GM10847 (cell line): ENCODE measurements around the gene ACIN1.

Experiments
- POLR2A ChIP-seq: IDR thresholded peaks from 2 replicates; pipeline ENCODE4 v1.6.1; 2011; ENCODE audit not compliant: insufficient read length; ENCODE audit errors: extremely low read depth

ACIN1 gene

DNA sequence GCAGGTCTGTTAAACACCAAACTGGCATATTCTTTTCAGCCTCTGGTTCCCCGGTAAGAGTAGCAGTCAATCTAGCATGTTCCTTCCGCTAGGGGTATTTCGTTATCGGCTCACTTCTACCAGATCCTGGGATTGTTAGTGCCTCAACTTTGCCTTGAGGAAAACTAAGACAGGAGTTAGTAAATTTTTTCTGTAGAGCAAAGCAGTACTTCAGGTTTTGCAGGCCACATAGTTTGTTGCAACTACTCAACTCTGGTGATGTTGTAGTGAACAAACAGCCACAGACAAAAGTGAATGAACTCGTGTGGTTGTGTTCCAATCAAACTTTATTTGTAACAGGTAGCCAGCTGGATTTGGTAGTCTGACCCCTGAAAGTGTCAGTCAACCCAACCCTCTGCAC lies 31.3 kb downstream of the ACIN1 start:
- no peak for TF ChIP-seq POLR2A

DNA sequence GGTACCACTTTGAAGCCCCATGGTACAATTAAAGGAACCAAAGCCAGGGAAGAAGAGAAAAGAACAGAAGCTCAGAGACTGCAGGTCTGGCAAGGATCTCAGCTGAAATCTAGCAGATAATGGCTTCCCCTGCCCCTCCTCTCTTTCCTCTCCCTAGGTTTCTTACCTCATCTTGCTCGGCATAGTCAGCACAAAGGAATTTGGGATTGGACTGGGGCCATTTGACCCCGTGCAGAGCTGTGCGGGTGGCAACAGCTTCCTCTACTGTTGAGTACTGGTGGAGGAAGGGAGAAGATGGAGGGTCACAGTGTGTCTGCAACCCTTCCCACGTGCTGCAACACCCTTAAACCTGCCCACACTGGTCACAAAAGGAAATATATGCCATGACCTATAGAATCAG lies 32.9 kb downstream of the ACIN1 start:
- TF ChIP-seq POLR2A, result no peak

DNA sequence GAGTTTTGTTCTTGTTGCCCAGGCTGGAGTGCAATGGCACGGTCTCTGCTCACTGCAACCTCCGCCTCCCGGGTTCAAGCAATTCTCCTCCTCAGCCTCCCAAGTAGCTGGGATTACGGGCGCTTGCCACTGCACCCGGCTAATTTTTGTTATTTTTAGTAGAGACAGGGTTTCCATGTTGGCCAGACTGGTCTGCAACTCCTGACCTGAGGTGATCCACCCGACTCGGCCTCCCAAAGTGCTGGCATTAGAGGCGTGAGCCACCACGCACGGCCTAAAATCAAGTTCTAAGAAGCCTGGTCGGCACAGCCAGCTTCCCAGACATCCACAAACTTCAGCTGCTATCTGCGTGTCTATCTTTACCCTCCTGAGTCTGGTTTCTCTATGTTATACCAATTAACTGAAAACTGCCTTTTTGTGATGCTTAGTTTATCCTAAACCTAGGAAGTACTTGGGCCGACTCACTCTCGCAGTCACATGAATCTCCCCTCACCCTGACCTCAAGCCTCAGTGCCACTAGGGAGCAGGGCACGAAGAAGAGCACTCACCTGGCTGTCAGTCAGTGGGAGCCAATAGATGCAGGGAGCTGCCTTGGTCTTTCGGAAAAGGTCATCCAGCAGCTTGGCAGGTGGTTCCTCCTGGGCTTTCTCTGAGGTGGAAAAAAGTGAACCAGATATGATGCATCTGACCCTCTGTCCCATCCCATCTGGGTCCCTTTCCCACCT lies 34.2 kb downstream of the ACIN1 start:
- no peak for TF ChIP-seq POLR2A

DNA sequence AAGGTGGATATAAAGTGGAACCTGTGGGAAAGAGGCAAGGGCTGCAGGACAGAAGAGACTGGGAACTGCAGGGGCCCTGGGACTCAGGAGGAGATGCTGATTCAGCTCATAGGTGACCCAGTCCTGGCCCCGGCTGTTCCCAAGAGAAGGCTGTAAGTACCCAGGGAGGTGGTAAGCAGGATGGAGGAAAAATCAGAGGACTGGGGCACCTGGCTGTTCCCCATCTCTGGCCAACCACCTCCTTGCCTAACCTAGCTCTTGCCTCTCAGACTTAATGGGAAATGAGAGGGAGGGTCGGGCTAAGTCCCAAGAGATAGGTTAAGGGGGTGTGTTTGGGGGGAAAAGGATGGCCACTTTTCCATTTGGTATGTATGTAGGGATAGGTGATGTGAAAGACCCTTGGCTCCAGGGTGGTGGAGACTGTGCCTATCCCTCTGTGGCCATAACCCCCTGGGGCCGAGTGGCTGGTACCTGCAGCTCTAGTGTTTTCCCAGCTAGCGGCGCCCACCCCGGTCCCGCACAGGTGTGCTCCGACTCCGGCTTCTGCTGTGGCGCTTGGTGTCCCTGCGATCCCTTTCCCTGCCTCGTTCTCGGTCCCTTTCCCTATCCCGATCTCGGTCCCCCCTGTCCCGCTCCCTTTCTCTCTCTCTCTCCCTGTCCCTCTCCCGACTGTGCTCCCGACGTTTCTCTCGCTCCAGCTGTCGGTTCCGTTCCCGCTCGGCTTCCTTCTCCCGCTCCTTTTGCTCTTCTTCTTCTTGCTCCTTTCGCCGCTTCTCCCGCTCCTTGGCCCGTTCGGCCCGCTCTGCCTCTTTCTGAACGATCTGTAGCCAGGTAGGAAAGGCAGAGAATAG lies 36.1 kb downstream of the ACIN1 start:
- no peak for TF ChIP-seq POLR2A

DNA sequence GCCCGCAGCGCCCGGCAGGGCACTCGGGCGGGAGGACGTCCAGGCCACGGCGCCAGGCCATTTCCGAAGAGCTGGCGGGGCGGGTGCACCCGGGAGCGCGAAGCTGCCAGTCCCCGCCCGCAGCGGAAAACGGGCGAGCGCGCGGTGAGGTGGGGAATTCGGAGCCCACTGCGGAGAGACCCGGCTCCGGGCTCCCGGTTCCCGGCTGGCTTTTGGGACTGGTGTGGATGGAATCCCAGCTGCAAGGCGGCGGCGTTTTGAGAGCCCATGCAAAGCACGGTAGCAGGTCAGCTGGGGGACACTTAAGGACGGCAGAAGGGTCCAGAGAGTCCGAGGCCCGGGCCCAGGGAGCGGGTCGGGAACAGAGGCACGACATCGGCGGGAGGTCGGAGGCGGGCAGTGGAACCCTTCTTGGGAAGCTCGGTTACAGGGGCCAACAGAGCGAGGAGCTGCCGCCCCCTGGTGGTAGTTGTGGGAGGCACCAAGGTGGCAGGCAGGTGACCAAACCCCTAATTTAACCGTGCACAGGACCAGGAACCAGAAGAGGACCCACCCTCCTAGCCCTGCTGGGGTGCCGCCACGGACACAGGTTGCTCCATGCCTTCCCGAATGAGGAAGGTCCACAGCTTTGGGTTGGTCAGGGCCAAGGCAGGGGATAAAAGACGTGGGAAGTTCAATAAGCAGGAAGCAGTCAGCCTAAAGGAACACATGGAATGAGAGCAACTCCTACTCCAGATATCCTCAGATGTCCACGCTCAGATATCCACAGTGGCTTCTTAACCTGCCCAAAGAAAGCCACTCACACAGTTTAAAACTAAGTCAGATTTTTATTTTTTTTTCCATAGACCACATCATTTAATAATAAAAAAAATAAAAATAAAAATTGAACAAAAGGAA lies 36.9 kb downstream of the ACIN1 start:
- TF ChIP-seq POLR2A, result no peak

DNA sequence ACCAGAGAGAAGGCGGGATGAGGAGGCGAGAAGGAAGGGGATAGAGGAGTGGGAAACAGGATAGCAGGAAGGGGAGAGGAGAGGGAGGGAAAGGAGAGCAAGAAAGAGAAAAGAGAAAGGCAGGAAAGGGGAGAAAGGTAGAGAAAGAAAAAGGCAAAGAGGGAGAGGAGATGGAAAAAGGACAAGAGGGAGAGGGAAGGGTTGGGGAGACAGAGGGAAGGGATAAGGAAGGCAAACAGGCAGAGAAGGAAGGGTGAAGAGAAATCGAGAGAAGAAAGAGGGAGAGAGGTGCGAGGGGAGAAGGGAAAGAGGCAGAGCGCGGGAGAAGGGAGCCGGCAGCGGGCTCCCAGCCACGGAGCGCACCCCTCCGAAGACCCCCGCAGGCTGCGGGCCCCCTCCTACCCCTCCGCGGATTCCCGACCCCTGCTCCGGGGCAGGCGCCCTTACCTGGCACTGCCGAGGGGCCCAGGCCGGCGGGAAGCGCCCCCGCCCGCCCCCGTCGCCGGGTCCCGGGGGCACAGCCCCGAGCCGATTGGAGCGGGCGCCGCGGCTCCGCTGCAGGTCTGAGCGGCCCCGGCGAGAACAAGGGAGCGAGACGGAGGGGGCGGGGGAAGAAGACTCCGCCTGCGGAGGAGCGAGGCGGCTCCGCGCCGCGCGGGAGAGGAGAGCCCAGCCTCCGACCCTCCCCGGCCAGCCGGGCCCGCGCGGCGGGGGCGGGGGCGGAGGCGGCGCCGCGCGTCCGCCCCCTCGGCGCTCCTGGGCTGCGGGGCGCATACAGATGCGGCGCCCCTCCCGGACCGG lies 37.8 kb downstream of the ACIN1 start, which contains the start of gene CDH24:
CDH24 (minus strand) TSS at position 565 of the 801 bp plus-strand sequence. CDS start 1,787 bp downstream, outside the sequence.
- TF ChIP-seq POLR2A, result no peak

DNA sequence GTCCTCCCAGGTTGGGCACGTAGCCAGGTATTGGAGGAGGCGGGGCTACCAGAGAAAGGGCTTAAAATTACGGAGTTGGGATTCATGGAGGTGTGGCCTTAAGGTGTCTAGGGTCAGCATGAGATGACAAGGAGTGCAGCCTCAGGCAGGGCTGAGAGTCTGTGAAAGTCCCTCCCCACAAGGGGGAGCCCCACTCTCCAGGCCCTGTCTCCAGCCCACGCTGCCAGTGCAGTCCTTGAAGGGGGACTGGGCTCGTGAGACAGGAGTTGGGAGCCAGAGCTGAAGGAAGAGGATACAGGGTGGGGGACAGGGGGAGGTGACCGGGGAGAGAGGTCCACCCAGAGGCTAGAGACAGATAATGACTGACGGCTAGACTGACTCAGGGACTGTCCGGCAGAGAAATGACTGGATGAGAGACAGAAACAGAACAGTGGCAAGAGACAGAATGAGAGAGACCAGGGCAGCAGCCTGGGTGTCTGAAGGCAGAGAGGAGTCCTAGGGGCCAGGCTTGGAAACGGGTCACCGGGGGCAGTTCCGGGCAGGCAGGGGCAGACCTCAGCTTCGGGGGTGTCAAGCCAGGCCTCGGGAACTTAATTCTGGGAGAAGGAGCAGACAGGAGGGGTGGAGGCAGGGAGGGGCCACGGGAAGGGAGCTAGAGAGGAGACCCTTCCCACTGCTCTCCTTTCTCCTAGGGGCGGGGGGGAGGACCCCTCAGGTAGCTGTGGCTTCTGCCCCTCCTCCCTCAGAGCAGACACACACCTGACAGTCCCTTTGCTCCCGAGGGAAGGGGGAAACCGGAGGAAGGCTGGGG lies 38.6 kb downstream of the ACIN1 start:
- TF ChIP-seq POLR2A, result no peak

DNA sequence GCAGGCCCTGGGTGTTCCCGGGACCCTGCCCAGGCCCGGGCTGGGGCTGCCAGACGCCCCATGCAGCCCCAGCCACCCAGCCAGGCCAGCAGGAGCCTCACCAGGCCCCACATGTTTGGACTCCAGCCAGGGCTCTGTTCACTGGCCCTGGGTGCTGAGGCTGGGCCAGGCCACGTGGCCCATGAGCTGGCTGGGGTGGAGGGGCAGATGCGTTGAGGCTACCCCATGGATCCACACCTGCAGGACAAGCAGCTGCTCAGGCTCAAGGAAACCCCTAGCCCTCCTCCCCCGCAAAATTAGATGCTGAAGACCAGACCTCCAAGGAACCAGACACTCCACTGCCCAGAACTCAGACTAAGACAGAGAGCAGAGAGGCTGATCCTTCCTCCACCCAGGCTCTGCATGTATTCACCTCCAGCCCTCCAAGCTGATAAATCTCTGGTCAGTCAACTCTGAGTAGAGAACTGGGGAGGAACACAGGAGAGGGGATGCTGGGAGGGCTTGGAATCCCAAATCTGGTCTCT lies 39.3 kb downstream of the ACIN1 start:
- no peak for TF ChIP-seq POLR2A

DNA sequence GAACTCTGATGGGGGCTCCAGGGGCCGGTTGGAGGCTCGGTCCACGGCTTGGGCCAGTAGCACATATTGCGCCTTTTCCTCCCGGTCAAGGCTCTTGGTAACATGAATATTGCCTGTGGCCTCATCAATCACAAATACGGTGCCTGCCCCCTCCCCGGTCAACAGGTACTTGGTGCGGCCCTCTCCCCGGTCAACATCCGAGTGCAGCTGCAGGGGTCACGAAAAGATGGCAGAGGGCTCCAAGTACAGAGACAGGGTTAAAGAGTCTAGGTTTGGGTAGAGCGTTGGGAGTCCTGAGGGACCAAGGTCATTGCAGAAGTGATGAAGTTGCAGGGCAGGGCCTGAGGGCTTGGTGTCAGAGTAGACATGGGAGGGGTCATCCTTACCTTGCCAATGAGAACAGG lies 39.8 kb downstream of the ACIN1 start:
- TF ChIP-seq POLR2A, result no peak

DNA sequence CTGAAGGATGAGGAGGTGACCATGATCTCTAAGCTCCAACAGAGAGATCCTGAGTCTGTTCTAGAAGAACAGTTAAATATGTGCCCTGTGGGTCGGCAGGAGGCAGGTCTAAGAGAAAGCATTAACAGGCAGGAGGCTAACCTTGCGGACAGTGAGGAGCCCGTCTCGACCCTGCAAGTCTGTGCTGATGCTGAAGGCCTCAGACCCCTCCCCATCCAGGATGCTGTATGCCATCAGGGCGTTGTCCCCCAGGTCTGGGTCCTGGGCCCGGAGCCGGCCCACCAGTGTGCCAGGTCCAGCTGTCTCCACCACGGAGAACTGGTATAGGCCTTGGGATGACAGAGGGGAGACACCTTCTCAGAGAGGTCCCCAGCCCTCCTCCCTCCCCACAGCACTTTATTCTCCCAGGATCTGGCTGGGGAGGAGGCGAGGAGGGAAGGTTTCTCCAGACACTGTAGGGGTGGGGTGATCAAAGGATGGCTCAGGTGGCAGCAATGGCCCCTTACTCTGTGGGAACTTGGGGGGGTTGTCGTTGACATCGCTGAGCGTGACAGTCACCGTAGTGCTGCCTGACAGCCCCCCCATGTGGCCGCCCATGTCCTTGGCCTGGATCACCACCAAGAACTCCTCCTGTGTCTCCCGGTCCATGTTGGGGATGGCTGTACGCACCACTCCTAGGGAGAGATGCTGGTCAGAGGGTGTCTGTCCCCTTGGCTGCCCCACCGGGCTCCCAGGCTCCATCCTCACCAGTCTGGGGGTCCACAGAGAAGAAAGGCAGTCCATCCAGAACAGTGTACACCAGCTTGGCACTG lies 40.7 kb downstream of the ACIN1 start:
- no peak for TF ChIP-seq POLR2A

DNA sequence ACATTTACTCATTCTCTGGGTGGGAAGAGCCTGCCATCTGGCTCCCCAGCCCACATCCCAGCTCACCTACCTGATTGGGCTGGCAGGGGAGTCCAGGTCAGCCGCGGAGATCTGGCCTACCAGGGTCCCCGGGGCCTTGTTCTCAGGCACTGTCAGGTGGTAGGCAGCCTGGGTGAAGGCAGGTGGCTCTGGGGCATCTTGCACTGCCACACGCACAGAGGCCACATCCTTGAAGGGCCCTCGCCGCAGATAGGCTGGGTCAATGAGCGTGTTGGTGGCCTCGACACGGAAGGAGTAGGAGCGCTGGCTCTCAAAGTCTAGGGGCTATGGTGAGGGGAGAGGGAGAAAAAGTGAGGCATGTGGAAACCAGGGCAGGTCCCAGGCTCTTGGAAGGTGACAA lies 41.5 kb downstream of the ACIN1 start:
- no peak for TF ChIP-seq POLR2A

DNA sequence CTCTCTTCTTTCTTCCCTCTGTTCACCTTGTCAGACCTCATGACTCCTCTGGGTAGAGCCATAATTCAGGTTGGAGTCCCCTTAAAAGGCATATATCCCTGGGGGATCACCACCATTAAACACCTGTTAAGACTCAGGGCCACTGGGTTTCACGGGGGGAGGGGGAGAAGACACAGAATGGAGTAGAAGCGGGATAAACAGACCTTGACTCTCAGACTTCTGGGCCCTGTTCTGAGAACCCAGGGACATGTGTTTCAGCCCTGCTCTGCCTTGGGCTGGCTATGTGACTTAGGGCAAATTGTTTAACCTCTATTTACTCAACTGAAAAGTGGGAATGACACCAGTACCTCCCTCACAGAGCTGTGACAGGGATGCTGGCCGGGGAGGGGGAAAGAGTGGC lies 42.3 kb downstream of the ACIN1 start:
- TF ChIP-seq POLR2A, result no peak

DNA sequence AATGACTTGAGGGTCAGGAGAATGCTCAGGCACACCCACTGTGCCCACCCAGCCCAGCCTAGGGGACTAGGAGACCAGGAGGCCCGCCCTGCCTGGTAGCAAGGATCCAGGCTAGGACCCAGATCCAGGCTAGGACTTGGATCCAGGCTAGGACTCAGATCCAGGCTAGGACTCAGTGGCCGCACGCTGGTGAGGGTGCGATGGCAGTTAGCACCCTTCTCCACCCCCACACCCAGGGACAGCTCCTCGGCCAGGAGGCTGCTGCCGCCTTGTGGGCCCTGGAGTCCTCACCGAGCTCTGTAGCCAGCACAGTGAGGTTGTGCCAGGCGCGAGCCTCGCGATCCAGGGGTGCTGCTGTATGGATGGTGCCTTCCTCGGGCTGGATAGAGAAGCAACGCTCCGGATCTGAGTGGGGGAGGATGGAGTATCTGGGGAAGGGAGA lies 42.7 kb downstream of the ACIN1 start:
- TF ChIP-seq POLR2A, result no peak
